PC-3 (cell line): ENCODE results near the gene ZHX3.

ENCODE experiments used
- EZH2 ChIP-seq: fragments of 300-600 bp; sonication (generic); IDR thresholded peaks from one replicate; pipeline ENCODE4 v1.6.1; 2017; ENCODE audit warnings: antibody characterized with exemption, mild to moderate bottlenecking, low read length; ENCODE audit not compliant: unreplicated experiment
- EZH2phosphoT487 ChIP-seq: fragments of 300-600 bp; sonication (generic); IDR thresholded peaks from 2 replicates; pipeline ENCODE4 v1.6.1; 2018; ENCODE audit warnings: mild to moderate bottlenecking, antibody characterized with exemption, low read length, borderline replicate concordance
- TF ChIP-seq, protein P1 (sequence below): fragments of 300-600 bp; sonication (generic); conservative IDR thresholded peaks from 2 replicates; pipeline ENCODE4 v1.5.1; 2017; ENCODE audit warnings: antibody characterized with exemption, low read depth, mild to moderate bottlenecking, low read length

DNA sequence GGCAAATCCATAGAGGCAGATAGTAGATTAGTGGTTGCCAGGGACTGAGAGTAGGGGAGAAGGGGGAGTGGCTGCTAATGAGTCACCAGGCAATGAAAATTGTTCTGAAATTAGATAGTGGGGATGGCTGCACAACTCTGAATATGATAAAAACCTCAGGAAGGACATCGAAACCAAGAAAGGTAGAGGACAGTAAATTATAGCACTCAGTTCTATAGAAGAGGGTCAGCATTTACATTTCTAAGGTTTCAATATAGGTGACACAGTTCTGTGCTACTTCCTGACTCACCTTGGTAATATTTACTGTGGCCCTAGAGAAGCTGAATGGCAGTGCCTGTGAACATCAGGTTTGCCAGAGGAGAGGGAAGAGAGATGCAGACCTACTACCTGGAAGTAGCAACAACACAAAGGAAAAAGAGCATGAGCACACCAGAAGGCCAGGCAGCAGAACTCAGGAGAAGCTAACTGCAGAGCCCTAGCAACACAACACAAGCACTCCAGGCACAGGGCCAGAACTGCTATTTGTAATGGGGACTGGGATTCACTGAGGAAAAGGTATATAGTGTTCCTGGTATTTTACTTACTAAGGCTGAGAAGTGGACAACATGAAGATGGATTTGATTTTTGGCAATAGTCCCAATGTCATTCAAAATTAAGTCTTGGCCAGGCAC, 104.2 kb downstream of the ZHX3 start:
- TF ChIP-seq, protein P1, sequence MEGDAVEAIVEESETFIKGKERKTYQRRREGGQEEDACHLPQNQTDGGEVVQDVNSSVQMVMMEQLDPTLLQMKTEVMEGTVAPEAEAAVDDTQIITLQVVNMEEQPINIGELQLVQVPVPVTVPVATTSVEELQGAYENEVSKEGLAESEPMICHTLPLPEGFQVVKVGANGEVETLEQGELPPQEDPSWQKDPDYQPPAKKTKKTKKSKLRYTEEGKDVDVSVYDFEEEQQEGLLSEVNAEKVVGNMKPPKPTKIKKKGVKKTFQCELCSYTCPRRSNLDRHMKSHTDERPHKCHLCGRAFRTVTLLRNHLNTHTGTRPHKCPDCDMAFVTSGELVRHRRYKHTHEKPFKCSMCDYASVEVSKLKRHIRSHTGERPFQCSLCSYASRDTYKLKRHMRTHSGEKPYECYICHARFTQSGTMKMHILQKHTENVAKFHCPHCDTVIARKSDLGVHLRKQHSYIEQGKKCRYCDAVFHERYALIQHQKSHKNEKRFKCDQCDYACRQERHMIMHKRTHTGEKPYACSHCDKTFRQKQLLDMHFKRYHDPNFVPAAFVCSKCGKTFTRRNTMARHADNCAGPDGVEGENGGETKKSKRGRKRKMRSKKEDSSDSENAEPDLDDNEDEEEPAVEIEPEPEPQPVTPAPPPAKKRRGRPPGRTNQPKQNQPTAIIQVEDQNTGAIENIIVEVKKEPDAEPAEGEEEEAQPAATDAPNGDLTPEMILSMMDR, result no peak
- TF ChIP-seq EZH2, result no peak
- TF ChIP-seq EZH2phosphoT487, result no peak
